Activated CD8-positive, alpha-beta memory T cell treated with anti-CD3 and anti-CD28 coated beads, Interleukin-2, amount 10 ng/mL, durations not matched to agents 7 days and 5 days (primary cell): ENCODE data around the gene PSME1. TPM values are rescaled to one million over a fixed set of nuclear protein-coding genes. Genes with fewer than 3 reads are reported as not detected.
A peak's percentile ranks its signal among the peaks of the same experiment; 100 is the strongest.

ENCODE experiments used
- ATAC-seq: fragments of 150-1000 bp; cut with Tn5 transposase; one replicate; pipeline ENCODE4 v1.10.0; 2021; ENCODE audit warnings: moderate library complexity
- CTCF ChIA-PET: fragments of 350-600 bp; sonication (Branson Sonifier 250); formaldehyde crosslinking; loops from one replicate; lab custom pipeline; 2021; ENCODE audit warnings: antibody characterized with exemption; lab: Charles Lee
- DNase-seq: peaks from one replicate; pipeline ENCODE4 v3.0.0-alpha.2; 2020
- H3K27ac Mint-ChIP-seq: one replicate; pipeline ENCODE4 v1.8.0; 2021; ENCODE audit warnings: mild to moderate bottlenecking, mixed read lengths
- H3K27me3 Mint-ChIP-seq: one replicate; pipeline ENCODE4 v1.8.0; 2021; ENCODE audit warnings: mixed read lengths
- H3K36me3 Mint-ChIP-seq: one replicate; pipeline ENCODE4 v1.8.0; 2021; ENCODE audit warnings: mild to moderate bottlenecking, mixed read lengths
- H3K4me1 Mint-ChIP-seq: one replicate; pipeline ENCODE4 v1.8.0; 2021; ENCODE audit warnings: mixed read lengths
- H3K4me3 Mint-ChIP-seq: one replicate; pipeline ENCODE4 v1.8.0; 2021; ENCODE audit warnings: mild to moderate bottlenecking, moderate library complexity, mixed read lengths
- H3K9me3 Mint-ChIP-seq: one replicate; pipeline ENCODE4 v1.8.0; 2022; ENCODE audit warnings: low read depth, mixed read lengths
- total RNA-seq, 2 experiments: library from RNA; stranded (reverse); gene quantifications; one replicate each; pipeline ENCODE4 v1.2.3, GENCODE V29; 2021

Gene PSME1
- total RNA-seq, 2 experiments from 2014 or later: 420 to 454 TPM

DNA sequence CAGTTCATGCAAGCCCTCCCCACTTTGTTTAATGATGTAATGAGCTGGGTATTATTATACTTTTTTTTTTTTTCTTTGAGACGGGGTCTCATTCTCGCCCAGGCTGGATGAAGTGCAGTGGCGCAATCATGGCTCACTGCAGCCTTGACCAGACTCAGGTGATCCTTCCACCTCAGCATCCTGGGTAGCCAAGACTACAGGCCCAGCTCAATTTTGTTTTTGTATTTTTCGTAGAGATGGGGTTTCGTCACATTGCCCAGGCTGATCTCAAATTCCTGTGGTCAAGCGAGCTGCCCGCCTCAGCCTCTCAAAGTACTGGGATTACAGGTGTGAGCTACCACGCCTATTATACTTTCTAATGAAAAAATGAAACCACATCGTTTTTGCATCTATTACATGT lies 25.9 kb upstream of the PSME1 start:
- CTCF ChIA-PET: interaction anchor here (0.7 to 10.7 kb wide), 11 partner anchors 15 to 198 kb away, joined by 3 to 225 read pairs (median 8); partner anchors contain the start of genes CIDEB, DHRS4, EMC9 and IRF9
- no peaks in the 10 kb centered on the region for H3K9me3 Mint-ChIP-seq
- DNase-seq (no peak), ATAC-seq (no peak)
- peaks cover 4% of the 10 kb centered on the region for H3K36me3 Mint-ChIP-seq
- H3K4me3 Mint-ChIP-seq: no peak overlapping the region
- no peaks in the 10 kb centered on the region for H3K27me3 Mint-ChIP-seq
- H3K27ac Mint-ChIP-seq: peak overlapping the region; percentile 98
- H3K4me1 Mint-ChIP-seq: peaks cover 36% of the 10 kb centered on the region

DNA sequence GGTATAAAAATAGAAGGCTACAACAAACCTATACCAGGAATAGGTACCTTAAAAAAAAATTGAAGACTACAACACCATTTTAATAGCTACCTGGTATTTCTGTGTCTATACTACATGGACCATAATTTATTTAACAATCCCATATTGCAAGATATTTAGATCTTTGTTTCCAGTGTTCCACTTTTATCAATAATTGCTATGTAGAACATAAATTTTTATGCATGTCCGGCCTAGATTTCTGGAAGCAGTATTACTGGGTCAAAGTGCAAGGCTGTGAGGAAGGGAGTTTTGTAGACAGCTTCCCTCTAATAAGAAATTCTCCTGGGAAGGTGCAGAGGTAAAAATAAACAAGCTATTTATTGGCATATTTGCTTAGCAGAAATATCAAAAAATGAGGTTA lies 25.5 kb upstream of the PSME1 start:
- H3K27ac Mint-ChIP-seq: peak overlapping the region; percentile 14
- peaks cover 3% of the 10 kb centered on the region for H3K36me3 Mint-ChIP-seq
- no peaks in the 10 kb centered on the region for H3K9me3 Mint-ChIP-seq
- H3K27me3 Mint-ChIP-seq: no peaks in the 10 kb centered on the region
- H3K4me3 Mint-ChIP-seq: no peak overlapping the region
- peaks cover 40% of the 10 kb centered on the region for H3K4me1 Mint-ChIP-seq
- CTCF ChIA-PET: interaction anchor here (1.3 to 10.7 kb wide), 8 partner anchors 16 to 198 kb away, joined by 4 to 225 read pairs (median 16); partner anchors contain the start of genes CIDEB, IRF9, PCK2 and PSME1
- ATAC-seq (no peak), DNase-seq (no peak)

DNA sequence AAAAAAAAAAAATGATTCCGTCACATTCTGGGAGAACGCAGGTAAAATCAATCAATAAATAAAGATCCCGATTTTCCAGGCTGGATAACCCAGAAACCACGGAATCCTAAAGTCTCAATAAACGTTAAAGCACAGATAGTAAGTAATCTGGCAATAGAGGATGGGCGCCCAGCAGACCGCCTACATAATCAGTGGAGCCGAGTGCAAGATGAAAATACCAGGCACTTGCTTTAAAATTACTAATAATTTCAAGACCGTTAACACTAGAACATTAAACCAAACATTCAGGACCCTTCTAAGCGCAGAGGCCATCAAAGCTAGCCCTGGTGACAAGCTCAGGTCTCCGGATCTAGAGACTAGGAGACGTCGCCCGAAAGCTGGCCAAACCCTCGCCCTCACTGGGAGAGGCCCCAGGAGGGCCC lies 22.6 kb upstream of the PSME1 start:
- peak overlapping the region; percentile 99 for H3K4me3 Mint-ChIP-seq
- peaks cover 19% of the 10 kb centered on the region for H3K36me3 Mint-ChIP-seq
- H3K9me3 Mint-ChIP-seq: no peaks in the 10 kb centered on the region
- DNase-seq (no peak), ATAC-seq (no peak)
- CTCF ChIA-PET: interaction anchor here (1.0 to 5.3 kb wide), 9 partner anchors 20 to 157 kb away, joined by 4 to 52 read pairs (median 8); partner anchors contain the start of genes CARMIL3, EMC9, IRF9 and PCK2
- peaks cover 39% of the 10 kb centered on the region for H3K4me1 Mint-ChIP-seq
- peak overlapping the region; percentile 100 for H3K27ac Mint-ChIP-seq
- no peaks in the 10 kb centered on the region for H3K27me3 Mint-ChIP-seq

DNA sequence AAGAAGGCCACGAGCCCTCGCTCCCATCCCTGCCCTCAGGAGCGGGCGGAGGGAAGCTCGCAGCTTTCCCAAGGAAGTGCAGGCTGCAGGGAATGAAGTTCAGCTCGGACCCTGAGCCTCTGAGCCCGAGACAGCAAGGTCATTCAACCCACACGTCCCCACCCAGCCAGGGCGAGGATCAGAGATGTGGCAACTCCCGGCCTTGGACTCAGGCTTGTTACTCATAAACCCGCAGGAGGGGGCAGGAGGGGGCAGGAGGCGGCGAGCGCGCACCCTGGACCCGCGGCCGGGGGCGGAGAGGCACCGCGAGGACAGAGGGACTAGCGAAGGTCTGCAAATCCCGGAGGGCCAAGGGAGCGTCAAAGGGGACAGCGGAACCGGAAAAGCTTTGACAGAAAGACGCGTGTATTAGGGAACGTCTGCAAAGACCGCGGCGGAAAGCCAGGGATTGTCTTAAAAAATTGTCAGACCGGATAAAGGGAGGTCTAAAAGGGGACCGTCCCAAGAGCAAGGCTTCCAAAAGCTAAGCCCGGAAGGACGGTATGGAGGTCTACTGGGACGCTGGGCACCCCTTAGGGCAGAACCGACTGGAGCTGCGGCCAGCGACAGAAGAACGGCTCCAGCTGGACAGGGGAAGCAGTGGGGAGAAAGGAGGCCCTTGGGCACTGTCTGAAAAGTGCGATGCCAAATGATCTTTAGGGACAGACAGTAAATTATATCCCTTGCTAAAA lies 22.0 kb upstream of the PSME1 start:
- ATAC-seq: no peak
- Mint-ChIP-seq H3K4me1 (peaks cover 36% of the 10 kb centered on the region), H3K27ac (peak overlapping the region; percentile 100), H3K4me3 (peak overlapping the region; percentile 99), H3K27me3 (no peaks in the 10 kb centered on the region), H3K36me3 (peaks cover 25% of the 10 kb centered on the region), H3K9me3 (no peaks in the 10 kb centered on the region)
- CTCF ChIA-PET: interaction anchor here (0.5 to 5.3 kb wide), 23 partner anchors 10 to 1132 kb away, joined by 3 to 52 read pairs (median 4); partner anchors contain the start of genes AJUBA, CARMIL3, EMC9 and IRF9
- peak; percentile 90 for DNase-seq

DNA sequence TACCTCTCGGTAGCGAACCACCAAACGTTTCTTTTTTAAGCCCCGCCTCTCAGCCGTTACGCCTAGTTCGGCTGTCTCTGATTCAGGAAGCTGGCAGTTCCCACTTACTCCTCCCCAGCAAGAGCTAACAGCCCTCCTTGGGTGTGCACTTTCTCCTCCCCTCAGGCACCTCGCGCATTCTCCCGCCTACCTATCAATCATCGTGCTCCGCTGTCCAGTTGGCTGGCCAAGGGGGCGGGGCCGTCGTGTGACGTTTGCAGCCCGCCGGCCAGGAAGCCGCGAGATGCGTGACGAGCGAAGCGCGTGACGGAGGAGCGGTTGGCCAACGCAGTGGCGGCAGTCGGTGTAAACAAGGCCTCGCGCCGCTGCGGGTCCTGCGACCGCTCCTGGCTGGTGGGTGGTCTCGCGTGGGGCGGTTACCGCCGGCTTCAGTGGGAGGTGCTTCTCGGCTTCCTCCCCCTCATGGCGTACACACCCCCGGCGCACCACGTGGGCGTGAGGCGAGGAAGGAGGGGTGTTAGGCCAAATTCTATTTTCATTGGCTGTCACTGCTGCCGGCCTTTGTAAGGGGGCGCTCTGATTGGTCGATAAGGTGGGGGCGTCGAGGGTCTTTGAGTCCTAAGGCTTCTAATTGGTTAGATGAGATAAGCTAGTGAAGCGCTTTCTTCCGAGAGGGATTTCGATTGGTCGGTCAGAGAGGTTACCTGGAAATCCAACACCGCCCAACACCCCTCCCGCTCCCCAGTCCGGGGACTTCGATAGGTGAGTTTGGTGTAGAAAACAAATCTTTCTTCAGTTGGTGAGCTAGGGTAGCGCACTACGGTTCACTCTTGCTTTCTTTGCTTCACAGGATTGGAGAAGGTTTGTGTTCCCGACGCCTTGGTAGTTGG lies 21.2 kb upstream of the PSME1 start, which contains the start of the genes DCAF11 and NRL:
Gene DCAF11 (plus strand): TSS at position 246 of the 890 bp plus-strand sequence. CDS start 818 bp downstream, outside the sequence.
Gene NRL (minus strand): TSS at position 418 of the 890 bp plus-strand sequence. CDS start 32,101 bp downstream, outside the sequence.
- peaks cover 30% of the 10 kb centered on the region for H3K4me1 Mint-ChIP-seq
- H3K27me3 Mint-ChIP-seq: no peaks in the 10 kb centered on the region
- H3K4me3 Mint-ChIP-seq: peak within 1 kb of the TSS; percentile 99
- peak; percentile 100 for DNase-seq
- CTCF ChIA-PET: interaction anchor here (0.5 to 5.3 kb wide), 26 partner anchors 10 to 1132 kb away, joined by 3 to 52 read pairs (median 4); partner anchors contain the start of genes AJUBA, CARMIL3, EMC9 and IRF9
- ATAC-seq: peak; percentile 91
- peak within 1 kb of the TSS; percentile 100 for H3K27ac Mint-ChIP-seq
- H3K36me3 Mint-ChIP-seq: peaks cover 33% of the 10 kb centered on the region
- H3K9me3 Mint-ChIP-seq: no peaks in the 10 kb centered on the region

DNA sequence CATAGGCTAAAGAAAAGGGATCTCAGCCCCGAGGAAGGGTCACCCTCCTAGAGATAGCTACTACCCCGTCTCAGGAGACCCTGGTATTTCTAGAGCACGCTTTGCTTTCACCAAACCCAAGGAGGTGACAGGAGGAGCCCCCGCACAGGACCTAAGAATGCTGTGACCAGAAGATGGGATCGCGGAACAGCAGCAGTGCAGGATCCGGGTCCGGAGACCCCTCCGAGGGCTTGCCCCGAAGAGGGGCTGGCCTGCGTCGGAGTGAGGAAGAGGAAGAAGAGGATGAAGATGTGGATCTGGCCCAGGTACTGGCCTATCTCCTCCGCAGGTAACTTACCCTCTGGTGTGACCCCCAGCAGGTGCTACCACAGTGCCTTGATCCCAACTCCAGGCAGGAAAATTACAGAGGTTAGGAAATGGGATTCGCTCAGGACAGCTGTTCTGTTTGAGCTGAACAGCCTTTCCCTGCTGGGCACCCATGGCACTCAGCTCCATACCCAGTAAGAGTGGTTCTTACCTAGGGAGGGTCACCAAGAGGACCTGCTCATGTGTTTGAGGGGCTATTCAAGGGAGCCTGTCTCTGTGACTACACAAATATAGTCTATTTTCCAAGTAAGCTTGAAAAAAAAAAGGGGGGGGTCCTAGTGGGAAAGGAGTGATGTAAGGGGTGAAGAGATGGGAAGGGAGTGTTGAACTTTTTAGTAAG lies 20.4 kb upstream of the PSME1 start:
- H3K9me3 Mint-ChIP-seq: no peaks in the 10 kb centered on the region
- ATAC-seq (no peak), DNase-seq (no peak)
- peaks cover 29% of the 10 kb centered on the region for H3K4me1 Mint-ChIP-seq
- H3K27me3 Mint-ChIP-seq: no peaks in the 10 kb centered on the region
- peaks cover 36% of the 10 kb centered on the region for H3K36me3 Mint-ChIP-seq
- H3K4me3 Mint-ChIP-seq: peak overlapping the region; percentile 99
- CTCF ChIA-PET: interaction anchor here (1.0 to 5.3 kb wide), 14 partner anchors 9 to 195 kb away, joined by 3 to 52 read pairs (median 8); partner anchors contain the start of genes EMC9, IRF9, LTB4R and LTB4R2
- H3K27ac Mint-ChIP-seq: peak overlapping the region; percentile 100

DNA sequence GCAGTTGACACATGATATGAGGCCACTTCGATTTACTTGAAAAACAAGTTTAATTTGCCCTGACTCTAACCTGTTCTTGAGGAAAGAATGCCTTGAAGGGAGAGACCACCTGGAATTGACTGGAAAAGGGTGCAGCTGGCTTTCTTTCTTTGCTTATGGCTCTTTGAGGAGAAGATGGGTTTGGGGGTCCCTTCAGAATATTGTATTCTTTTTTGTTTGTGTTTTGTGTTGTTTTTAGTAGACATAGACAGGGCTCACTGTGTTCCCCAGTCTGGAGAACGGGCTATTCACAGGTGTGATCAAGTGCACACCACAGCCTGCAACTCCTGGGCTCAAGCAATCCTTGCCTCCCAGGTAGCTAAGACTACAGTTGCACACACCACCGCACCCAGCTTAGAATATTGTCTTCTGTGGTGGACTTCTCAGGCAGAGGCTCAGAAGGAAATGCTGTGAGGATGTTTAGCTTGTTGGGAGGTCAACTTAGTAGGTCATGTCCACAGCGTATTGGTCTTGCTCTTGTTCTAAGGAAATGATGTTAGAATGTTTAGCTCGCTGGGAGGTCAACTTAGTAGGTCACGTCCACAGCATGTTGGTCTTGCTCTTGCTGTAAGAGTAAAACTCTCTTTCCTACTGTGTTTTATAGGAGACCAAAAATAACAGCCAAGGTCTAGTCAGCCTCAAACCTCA lies 19.7 kb upstream of the PSME1 start:
- peak overlapping the region; percentile 99 for H3K4me3 Mint-ChIP-seq
- peaks cover 41% of the 10 kb centered on the region for H3K36me3 Mint-ChIP-seq
- no peaks in the 10 kb centered on the region for H3K27me3 Mint-ChIP-seq
- ATAC-seq (no peak), DNase-seq (no peak)
- peak overlapping the region; percentile 100 for H3K27ac Mint-ChIP-seq
- peaks cover 24% of the 10 kb centered on the region for H3K4me1 Mint-ChIP-seq
- CTCF ChIA-PET: interaction anchor here (1.0 to 5.3 kb wide), 7 partner anchors 8 to 192 kb away, joined by 3 to 52 read pairs (median 8); partner anchors contain the start of genes EMC9, IRF9 and PSME1
- no peaks in the 10 kb centered on the region for H3K9me3 Mint-ChIP-seq

DNA sequence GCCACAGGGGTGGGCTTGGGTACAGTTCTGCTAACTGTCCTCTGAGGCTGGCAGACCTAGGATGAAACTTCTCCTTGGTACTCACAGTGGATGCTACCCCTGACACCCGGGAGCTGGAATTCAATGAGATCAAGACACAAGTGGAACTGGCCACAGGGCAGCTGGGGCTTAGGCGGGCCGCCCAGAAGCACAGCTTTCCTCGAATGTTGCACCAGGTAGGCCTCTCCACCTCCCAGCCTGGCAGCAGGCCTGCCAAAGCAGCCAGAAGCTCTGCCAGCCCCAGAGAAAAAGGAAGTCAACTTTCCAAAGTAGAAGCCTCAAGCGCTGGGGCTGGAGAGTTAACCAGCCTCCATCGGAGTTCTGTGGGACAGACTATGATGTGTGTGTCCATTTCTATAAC lies 18.8 kb upstream of the PSME1 start:
- peaks cover 45% of the 10 kb centered on the region for H3K36me3 Mint-ChIP-seq
- H3K27me3 Mint-ChIP-seq: no peaks in the 10 kb centered on the region
- H3K4me1 Mint-ChIP-seq: peaks cover 24% of the 10 kb centered on the region
- H3K9me3 Mint-ChIP-seq: no peaks in the 10 kb centered on the region
- no peak for ATAC-seq
- DNase-seq: no peak
- no peak overlapping the region for H3K27ac Mint-ChIP-seq
- H3K4me3 Mint-ChIP-seq: no peak overlapping the region
- CTCF ChIA-PET: interaction anchor here (0.7 to 5.3 kb wide), 5 partner anchors 9 to 44 kb away, joined by 3 to 52 read pairs (median 6); partner anchors contain the start of genes FITM1, IRF9 and PSME1

DNA sequence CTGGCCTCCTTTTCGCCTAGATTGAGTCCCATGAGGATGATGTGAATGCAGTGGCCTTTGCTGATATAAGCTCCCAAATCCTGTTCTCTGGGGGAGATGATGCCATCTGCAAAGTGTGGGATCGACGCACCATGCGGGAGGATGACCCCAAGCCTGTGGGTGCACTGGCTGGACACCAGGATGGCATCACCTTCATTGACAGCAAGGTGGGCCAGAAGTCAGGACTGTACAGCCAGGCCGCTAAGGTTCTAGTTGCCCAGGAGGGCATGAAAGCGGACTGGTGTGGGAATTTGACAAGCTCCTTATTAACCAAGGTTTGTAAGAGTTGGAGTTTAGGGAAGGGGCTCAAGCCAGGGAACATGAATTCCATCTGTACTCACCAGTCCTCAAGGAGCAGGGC lies 16.3 kb upstream of the PSME1 start:
- CTCF ChIA-PET: interaction anchor here (0.8 to 1.4 kb wide), 3 partner anchors 13 to 16 kb away, joined by 3 to 4 read pairs (median 3); partner anchors contain the start of gene PSME1
- ATAC-seq (no peak), DNase-seq (no peak)
- H3K4me3 Mint-ChIP-seq: no peak overlapping the region
- no peak overlapping the region for H3K27ac Mint-ChIP-seq
- H3K9me3 Mint-ChIP-seq: no peaks in the 10 kb centered on the region
- H3K27me3 Mint-ChIP-seq: no peaks in the 10 kb centered on the region
- peaks cover 53% of the 10 kb centered on the region for H3K36me3 Mint-ChIP-seq
- H3K4me1 Mint-ChIP-seq: peaks cover 24% of the 10 kb centered on the region

DNA sequence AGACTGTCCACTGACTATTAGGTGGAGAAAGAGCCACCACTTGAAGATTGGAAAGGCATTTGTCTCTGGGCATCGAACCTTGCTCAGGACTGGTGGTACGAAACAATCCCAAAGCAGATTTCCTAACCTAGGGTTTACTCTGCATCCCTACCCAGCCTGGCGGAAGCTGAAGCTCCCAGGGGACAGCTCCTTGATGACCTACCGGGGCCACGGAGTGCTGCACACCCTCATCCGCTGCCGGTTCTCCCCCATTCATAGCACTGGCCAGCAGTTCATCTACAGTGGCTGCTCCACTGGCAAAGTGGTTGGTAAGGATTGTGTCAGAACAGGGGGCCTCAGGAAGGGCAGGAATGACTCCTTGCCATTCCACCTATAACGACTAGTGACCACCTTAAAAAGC lies 14.8 kb upstream of the PSME1 start:
- ATAC-seq (no peak), DNase-seq (no peak)
- no peak overlapping the region for H3K27ac Mint-ChIP-seq
- CTCF ChIA-PET: interaction anchor here (1.2 to 1.6 kb wide), 2 partner anchors 12 to 13 kb away, joined by 3 read pairs; no protein-coding TSS in a partner anchor
- H3K4me3 Mint-ChIP-seq: no peak overlapping the region
- H3K36me3 Mint-ChIP-seq: peaks cover 49% of the 10 kb centered on the region
- H3K9me3 Mint-ChIP-seq: no peaks in the 10 kb centered on the region
- no peaks in the 10 kb centered on the region for H3K27me3 Mint-ChIP-seq
- peaks cover 14% of the 10 kb centered on the region for H3K4me1 Mint-ChIP-seq

DNA sequence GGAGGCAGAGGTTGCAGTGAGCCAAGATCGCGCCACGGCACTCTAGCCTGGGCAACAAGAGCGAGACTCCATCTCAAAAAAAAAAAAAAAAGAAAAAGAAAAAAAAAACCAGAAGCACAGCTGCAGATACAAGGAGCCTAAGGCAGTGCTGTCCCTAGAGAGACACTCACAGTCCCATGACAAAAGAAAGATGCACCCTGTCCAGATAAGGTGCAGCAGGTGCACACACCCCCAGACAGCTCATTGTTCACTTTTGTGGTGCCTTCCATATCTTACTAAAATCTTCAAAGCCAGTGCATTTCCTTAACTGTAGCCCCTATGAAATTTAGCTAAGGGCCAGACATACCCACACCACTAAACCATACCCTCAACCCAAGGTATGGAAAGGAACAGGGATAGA lies 13.6 kb upstream of the PSME1 start:
- Mint-ChIP-seq H3K9me3 (no peaks in the 10 kb centered on the region), H3K4me3 (no peak overlapping the region), H3K27me3 (no peaks in the 10 kb centered on the region), H3K36me3 (peaks cover 41% of the 10 kb centered on the region), H3K27ac (no peak overlapping the region), H3K4me1 (peaks cover 5% of the 10 kb centered on the region)
- CTCF ChIA-PET: interaction anchor here (1.2 kb wide), 1 partner anchor 14 kb away, joined by 5 read pairs; no protein-coding TSS in a partner anchor
- ATAC-seq (no peak), DNase-seq (no peak)
